Kidney epithelial cell (primary cell): ENCODE data around the gene MOB3A. TPM values are rescaled to one million over a fixed set of nuclear protein-coding genes. Genes with fewer than 3 reads are reported as not detected.

Source experiments
- DNase-seq: peaks from one replicate; pipeline ENCODE4 v3.0.0-alpha.2; 2010; ENCODE audit warnings: low read depth
- H3K27me3 ChIP-seq: 2 replicates; pipeline ENCODE4 v1.6.0; 2011; ENCODE audit warnings: low read length; ENCODE audit not compliant: control insufficient read depth, insufficient read depth
- H3K36me3 ChIP-seq: 2 replicates; pipeline ENCODE4 v1.5.1; 2011; ENCODE audit warnings: low read length; ENCODE audit not compliant: control insufficient read depth, insufficient read depth
- H3K4me3 ChIP-seq: 2 replicates; pipeline ENCODE4 v1.5.1; 2011; ENCODE audit warnings: low read depth, mild to moderate bottlenecking, control low read depth, low read length
- total RNA-seq: library from RNA; depleted of rRNA; stranded (reverse); fragments of >200 nt; gene quantifications from 2 replicates; pipeline ENCODE4 v1.2.3, GENCODE V29; 2015
- TF ChIP-seq, protein P1 (sequence below): IDR thresholded peaks from 2 replicates; pipeline ENCODE4 v1.5.1; 2011; ENCODE audit warnings: mild to moderate bottlenecking, moderate library complexity, low read length, control low read depth, inconsistent platforms; ENCODE audit not compliant: insufficient read depth, poor library complexity, severe bottlenecking

MOB3A gene
- total RNA-seq, 1 donor from 2014 or later: 40.3 TPM

DNA sequence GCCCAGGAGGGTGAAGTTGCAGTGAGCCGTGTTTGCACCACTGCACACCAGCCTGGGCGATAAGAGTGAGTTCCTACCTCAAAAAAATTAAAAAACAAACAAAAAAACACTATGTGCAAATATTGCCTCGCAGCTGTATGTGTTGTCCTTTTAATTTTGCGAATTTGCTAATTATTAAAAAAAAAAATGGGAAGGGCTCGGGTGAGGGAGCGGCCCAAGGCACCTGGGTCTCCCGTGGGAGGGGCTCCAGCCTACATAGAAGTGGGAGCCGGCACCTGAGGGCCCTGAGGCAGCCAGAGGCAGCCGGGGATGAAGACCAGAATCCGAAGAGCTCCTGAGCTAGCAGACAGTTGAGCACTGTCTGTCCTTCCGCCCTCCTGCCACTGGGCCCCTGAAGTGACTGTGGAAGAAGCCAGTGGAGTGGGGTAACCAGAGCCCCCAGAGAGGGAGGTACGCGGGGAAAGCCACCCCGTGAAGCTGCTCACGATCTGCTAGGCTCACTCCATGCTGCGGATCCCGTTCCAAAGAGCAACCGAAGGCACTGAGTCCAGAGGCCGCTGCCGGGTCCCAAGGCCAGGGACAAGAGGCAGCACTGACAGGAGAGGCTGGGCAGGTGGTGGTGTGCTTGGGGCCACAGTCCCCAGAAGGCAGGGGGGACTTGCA lies 7.0 kb upstream of the MOB3A start:
- Histone ChIP-seq H3K36me3 (peaks cover 3% of the 10 kb centered on the region), H3K27me3 (no peaks in the 10 kb centered on the region), H3K4me3 (no peak overlapping the region)
- DNase-seq: no peak
- TF ChIP-seq, protein P1, sequence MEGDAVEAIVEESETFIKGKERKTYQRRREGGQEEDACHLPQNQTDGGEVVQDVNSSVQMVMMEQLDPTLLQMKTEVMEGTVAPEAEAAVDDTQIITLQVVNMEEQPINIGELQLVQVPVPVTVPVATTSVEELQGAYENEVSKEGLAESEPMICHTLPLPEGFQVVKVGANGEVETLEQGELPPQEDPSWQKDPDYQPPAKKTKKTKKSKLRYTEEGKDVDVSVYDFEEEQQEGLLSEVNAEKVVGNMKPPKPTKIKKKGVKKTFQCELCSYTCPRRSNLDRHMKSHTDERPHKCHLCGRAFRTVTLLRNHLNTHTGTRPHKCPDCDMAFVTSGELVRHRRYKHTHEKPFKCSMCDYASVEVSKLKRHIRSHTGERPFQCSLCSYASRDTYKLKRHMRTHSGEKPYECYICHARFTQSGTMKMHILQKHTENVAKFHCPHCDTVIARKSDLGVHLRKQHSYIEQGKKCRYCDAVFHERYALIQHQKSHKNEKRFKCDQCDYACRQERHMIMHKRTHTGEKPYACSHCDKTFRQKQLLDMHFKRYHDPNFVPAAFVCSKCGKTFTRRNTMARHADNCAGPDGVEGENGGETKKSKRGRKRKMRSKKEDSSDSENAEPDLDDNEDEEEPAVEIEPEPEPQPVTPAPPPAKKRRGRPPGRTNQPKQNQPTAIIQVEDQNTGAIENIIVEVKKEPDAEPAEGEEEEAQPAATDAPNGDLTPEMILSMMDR: no peak

DNA sequence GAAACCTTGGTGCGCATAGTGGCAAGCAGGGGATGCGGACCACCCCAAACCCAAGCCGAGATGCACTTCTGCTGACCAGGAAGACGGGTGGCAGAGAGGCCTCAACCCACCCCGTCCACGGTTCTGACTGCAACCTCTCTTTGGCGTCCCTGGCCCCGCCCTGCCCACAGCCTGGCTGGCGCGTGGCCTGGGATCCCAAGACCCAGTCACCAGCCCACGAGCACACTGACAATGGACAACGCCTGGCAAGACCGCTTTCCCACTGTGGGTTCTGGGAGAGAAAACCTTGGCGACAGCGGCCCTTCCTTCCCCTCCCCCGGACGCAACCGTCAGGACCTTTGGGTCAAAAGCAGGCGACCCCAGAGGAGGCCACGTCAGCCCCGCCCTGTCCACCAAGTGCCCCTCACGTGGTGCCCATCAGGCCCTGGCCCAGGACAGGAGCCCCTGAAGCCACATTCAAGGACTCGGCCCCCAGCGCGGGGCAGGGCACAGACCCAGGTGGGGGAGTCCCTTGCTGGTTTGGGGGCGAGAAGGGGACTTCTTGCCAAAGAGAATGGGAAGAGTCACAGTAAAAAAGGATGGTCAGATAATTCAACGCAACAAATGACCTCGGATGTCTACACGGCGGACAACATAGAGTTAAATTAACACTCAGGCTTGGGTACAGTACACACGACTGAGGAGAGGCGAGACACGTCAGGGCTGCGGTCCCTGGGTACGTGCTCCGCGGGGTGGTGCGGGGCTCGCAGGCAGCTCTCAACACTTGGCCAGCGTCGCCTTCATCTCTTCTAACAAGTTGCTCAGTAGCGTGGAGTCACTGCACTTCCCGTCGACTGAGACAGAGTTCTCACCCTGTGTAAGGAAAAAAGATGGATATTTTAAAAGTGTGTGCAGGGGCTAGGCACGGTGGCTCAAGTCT lies 5.5 kb upstream of the MOB3A start:
- no peaks in the 10 kb centered on the region for H3K27me3 ChIP-seq
- DNase-seq: no peak
- TF ChIP-seq, protein P1: no peak
- no peak overlapping the region for H3K4me3 ChIP-seq
- peaks cover 3% of the 10 kb centered on the region for H3K36me3 ChIP-seq

DNA sequence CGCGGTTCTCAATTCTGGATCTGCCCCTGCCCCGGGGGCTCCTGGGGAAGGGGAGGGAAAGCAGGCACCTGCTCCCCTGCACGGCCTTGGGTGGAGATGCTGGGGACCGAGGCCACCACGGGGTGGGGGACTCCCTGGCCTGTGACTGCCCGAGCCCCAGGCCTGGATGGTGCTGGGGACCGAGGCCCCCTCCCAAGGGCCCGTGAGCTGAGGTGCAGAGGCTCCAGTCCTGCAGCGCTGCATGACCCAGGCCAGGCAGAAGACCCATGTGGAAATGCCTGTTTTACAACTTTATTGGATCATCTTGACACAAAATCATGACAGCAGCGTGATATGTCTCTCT lies 4.6 kb upstream of the MOB3A start:
- DNase-seq: no peak
- Histone ChIP-seq H3K4me3 (no peak overlapping the region), H3K27me3 (no peaks in the 10 kb centered on the region), H3K36me3 (no peaks in the 10 kb centered on the region)
- TF ChIP-seq, protein P1: no peak

DNA sequence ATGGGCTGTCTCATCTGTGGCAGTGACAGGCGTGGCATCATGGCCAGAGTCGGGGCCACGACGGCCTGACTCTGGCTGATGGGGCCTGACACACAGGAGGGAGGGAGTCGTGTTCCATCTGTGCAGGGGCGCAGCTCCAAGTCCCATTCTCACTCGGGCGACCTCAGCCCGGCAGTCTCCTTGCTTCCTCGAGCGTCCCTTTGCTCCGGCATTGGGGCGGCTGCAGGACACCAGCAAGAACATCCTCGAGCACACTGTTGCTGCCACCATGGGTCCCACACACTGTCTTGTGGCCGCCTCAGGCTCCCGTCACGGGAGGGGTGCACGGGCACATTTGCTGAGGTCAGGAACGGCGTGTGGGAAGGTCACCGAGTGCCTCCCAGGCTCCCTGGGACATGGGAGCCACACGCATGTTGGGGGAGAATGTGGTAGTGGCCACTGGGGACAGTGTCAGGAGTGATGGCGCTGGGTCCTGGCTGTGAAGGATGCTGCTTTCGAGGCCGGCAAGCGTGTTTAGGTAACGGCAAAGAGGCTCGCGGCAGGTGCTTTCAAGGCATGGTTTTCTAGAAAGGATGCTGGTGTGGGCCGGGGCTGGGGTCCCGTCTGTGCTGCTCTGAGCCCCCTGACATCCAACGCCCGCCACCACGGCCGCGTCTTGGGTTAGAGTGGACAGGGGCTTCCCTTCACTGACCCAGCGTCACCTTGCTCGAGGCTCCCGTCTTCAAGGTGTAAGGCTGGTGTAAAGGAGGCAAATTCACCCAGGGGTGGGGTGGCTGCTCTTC lies 4.0 kb upstream of the MOB3A start:
- H3K36me3 ChIP-seq: no peaks in the 10 kb centered on the region
- no peaks in the 10 kb centered on the region for H3K27me3 ChIP-seq
- no peak for DNase-seq
- H3K4me3 ChIP-seq: no peak overlapping the region
- TF ChIP-seq, protein P1: no peak

DNA sequence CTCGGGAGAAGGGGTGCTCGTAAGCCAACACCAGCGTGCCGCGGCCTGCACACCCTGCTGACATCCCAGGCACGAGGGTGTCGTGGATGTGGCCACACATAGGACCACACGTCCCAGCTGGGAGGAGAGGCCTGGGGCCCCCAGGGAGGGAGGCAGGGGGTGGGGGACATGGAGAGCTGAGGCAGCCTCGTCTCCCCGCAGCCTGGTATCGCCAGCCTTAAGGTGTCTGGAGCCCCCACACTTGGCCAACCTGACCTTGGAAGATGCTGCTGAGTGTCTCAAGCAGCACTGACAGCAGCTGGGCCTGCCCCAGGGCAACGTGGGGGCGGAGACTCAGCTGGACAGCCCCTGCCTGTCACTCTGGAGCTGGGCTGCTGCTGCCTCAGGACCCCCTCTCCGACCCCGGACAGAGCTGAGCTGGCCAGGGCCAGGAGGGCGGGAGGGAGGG lies 3.0 kb upstream of the MOB3A start:
- TF ChIP-seq, protein P1: no peak
- no peak for DNase-seq
- no peaks in the 10 kb centered on the region for H3K27me3 ChIP-seq
- no peak overlapping the region for H3K4me3 ChIP-seq
- no peaks in the 10 kb centered on the region for H3K36me3 ChIP-seq
